ENCODE measurements around the gene PIP5K1C.

PIP5K1C gene

DNA sequence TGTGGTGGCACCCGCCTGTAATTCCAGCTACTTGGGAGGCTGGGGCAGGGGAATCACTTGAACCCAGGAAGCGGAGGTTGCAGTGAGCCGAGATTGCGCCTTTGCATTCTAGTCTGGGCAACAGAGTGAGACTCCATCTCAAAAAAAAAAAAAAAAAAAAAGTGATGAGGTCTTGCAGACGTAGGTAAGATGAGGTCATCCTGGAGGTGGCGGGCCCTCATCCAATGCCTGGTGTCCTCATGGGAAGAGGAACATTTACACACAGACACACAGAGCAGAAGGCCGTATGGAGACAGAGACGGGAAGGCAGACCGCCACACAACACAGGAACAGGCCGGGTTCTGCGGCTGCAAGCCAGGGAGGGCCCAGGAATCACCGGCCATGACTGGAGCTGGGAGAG is 78.0 kb downstream of the PIP5K1C start:
- no peak for DNase-seq

DNA sequence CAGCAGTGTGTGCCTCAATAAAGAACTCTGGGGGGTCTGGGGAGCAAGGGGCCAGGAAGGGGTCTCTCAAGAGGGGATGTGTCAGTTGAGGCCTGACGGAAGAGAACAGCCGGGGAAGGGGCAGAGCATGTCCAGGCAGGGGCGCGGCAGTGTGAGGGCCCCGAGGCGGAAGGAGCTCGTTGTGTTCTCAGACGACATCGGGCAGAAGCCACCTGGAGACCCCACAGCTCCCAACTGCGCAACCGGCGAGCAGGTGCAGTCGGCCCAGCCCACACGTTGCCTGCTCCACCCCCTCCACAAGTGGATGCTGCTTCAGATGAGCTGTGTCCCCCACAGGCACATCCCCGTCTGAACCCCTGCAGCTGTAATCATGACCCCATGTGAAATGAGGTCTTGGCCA is 78.6 kb downstream of the PIP5K1C start:
- DNase-seq = no peak

DNA sequence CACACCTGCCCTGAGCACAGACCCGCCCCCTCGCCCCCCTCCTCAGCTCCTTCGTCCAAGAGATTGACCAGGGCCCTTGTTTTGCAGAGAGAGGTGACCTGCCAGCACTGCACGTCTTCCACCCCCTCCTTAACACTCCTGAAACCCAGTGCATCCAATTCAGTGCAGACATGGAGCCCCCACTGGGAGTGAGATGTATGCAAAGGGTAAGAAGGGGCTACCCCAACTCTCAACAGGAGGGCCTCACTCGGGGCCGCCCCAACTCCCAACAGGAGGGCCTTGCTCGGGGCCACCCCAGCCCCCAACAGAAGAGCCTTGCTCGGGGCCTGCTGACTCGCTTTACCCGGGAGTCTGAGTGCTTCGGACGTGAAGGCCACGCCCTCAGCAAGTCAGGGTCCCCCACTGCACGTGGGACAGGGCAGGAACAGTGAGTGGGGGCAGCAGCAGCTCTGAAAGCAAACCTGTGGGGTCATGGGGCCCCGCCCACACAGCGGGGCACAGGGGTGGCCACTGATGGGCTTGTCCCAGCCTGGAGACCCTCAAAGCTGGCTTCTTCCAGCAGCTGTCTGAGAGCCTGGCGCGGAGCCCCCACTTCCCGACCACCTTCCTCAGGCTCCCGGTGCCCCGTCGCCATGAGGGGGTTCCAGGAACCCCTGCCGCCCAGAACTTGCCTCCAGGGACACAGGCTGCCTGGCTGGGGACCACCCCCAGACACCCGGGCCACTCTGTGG is 79.3 kb downstream of the PIP5K1C start:
- no peak for DNase-seq

DNA sequence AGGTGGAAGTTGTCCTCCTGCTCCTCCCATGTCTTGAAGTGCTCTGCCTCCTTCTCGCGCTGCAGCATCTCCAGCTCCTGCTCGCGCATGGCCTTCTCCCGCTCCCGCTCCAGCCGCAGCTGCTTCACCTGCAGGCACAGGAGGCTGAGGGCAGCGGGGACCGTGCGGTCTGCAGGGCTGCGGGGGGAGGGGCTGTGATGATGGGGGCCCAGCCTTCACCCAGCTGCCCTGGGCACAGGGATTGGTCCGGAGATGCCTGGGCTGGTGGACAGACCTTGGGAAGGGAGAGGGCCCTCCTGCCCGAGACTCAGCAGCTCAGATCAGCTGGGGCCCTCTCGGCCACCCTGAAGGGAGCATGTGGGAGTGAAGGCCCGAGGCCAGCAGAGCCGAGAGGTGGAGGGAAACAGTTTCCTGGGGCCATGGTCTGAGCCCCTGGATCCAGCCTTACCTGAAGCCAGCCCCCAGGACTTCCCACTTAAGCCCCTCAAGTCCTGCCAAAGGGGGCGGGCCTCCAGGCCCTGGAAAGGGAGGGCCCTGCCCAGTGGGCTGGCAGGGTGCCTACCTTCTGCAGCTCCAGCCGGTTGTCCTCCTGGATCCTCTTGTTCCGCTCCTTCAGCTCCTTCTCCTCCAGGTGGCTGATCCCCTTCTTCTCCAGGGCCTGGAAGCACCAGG is 80.0 kb downstream of the PIP5K1C start:
- DNase-seq = no peak

DNA sequence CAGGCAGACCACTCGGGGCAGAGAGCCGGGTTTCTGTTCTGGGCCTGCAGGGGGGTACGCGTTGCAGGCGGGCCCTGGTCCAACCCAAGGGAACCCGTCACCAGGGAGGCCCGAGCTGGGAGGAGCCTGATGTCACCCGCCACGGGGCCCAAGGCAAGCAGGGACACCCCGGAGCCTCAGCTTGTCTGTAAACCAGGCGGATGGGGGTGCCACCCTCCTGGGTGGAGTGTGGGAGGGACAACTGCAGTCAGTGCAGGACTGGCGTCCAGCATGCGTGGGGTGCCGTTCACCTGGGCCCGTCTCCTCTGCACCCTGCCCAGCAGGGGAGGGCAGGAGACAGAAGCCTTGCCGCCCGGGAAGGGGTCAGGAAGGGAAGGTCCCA is 80.6 kb downstream of the PIP5K1C start:
- no peak for DNase-seq

DNA sequence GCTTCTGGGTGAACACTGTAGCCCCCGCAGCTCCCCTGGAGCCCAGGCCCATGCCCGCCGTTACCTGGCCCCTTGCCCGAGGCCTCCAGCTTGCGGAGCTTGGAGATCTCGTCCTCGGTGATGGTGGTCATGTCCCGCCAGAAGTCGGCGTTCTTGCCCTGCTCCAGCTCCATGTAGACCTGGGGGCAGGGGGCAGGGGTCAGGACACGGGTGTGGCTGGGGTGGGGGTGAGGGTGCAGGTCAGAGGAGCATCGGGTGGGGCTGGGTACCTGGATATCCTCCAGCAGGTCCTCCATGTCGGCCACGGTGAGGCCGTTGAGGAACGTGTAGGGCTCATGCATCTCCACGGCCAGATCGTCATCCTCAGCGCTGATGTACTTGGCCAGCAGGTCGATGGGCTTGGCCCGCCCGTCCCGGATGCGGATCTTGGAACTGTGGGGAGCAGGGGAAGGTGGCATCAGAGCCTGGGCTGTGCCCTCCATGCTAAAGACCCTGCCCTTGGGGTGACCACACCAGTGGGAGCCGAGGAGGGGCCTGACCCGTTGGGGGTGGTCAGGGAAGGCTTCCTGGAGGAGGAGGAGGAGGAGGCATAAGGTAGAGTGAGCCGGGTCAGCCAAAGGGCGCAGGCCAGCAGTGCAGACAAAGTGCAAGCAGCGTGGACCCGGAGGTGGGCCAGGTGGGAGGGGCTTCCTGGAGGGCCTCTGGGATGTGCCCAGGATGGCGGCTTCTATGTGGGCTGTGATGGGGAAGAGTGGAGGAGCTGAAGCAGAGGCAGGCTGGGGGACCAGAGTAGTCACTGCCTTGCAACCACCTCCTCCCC is 81.2 kb downstream of the PIP5K1C start:
- no peak for DNase-seq

DNA sequence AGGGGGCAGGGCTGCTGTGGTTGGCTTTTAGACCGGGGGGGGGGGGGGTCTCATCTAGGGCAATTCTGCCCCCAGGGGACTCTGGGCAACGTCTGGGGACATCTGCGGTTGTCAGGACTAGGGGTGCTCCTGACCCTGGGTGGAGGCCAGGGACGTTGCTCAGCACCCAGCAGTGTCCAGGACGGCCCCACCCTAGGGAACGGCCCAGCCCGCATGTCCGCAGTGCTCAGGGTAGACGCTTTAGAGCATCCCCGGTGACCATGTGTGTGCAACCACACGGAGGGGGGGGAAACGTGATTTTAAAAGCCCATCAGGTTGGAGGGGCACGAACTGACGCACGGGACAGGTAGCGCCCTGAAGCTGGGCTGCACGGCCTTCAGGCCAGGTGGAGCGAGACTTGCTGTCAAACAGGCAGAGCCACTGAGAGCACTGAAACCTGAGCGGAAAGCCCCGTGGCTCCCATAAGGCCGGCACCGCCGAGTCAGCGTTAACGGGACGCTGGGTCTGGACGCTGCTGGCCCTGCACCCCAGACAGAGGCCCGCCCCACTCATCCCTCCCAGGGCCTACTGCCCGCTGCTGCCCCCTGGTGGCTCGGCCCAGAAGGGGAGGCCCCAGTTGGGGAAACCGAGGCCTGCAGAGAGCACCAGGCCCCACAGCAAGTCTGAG is 82.0 kb downstream of the PIP5K1C start:
- DNase-seq = no peak

DNA sequence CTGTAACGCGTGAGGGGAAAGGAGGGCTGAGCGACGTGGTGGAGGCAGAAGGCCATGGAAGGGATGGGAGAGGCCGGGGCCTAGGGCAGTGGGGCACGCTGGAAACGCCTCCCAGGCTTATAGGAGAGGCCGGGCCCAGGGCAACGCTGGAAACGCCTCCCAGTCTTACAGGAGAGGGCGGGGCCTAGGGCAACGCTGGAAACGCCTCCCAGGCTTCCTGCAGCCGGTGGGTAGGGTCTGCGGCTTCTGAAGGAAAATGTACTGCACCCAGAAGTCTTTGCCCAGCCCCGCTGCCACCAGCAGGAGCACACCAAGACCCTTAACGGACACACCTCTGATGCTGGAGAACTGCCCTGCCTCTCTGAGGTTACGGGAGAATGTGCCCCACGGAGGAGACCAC is 82.8 kb downstream of the PIP5K1C start:
- no peak for DNase-seq

DNA sequence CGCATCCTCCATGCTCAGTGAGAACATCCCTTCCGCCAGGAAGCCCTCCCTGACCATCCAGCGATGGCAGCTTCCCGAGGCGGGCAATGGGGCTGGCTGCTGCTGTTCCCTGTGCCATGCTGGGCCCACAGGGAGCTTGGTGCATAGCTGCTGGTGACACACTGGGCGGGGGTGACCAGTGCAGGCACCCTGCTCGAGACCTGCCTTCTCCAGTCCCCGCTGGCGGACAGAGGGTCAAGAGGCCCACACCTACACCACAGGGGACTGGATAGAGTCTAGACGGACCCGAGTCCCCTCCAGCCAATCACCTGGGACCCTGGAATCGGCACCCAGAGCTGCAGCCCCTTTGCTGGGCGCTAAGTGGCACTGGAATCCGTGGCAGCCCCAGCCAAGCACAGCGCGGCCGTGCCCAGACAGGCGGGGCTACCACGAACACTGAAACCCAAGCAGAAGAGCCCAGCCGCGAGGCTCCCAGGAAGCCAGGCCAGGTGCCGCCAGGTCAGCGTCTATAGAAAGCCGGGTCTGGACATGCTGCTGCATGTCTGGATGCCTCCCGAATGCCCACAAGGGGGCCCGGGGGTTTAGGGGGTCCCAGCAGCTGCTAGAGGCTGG is 84.6 kb downstream of the PIP5K1C start:
- no peak for DNase-seq

DNA sequence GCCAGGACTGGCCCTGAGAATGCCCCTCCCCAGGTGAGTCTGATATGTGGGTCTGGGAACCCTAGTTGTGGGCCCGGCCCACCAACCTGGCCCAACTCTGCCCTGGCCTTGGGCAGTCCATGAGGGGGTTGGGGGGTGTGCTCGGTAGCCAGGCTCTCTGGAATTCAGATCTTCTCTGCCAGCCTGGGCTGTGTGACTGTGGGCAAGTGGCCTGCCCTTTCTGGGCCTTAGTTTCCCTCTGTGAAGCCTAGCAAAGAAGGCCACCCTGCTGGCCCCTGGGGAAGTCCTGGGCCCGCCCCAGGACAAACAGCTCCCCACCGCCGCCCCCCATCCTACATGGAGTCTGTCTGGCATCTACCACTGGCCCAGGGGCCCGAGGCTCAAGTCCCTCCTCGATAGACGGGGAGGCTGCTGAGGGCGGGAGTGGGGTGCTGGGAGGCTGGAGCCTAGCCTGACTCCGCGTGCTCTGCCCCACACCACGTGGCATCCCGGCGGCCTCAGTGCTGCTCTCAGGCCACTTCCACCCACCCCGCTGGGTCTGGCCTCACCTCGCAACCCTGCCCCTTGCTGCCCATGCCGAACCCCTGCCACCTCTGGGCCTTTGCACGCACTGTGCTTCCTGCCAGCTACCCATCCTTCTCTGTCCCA is 85.3 kb downstream of the PIP5K1C start:
- no peak for DNase-seq

DNA sequence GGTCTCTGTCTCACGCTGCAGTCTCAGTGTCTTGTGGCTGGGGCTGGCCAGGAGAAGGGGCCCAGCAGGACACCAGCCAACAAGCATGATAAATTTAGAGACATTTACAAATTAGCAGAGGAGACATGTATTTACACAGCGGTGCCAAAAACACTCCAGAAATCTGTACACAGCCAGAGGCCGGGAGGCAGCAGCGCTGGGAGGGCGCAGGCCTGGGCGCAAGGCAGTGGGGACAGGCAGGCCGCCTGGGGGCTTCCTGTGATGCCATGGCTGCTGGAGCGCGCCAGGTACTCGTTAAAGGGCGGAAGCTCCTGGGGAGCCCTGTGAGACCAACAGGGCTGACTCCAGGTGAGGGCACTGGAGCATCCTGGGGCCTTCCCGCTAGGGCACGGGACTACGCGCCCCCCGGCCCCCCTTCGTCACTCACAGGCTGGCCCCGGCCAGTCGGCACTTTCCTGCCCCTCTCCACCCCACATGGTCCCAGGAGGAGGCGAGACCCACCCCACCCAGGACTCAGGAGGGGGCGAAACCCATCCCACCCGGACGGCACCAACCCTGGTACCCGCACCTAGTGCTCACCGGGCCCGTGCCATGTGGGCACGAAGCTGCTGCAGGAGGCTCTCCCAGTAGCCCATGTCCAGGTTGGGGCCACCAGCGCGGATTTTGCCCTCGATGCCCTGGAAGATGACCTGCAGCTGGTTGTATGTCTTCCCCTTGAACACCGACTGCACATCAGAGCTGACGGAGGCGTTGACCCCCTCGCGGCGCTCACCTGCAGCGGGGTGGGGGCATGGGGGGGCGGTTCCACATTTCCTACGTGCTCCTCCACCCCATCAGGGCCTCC is 86.2 kb downstream of the PIP5K1C start:
- no peak for DNase-seq

DNA sequence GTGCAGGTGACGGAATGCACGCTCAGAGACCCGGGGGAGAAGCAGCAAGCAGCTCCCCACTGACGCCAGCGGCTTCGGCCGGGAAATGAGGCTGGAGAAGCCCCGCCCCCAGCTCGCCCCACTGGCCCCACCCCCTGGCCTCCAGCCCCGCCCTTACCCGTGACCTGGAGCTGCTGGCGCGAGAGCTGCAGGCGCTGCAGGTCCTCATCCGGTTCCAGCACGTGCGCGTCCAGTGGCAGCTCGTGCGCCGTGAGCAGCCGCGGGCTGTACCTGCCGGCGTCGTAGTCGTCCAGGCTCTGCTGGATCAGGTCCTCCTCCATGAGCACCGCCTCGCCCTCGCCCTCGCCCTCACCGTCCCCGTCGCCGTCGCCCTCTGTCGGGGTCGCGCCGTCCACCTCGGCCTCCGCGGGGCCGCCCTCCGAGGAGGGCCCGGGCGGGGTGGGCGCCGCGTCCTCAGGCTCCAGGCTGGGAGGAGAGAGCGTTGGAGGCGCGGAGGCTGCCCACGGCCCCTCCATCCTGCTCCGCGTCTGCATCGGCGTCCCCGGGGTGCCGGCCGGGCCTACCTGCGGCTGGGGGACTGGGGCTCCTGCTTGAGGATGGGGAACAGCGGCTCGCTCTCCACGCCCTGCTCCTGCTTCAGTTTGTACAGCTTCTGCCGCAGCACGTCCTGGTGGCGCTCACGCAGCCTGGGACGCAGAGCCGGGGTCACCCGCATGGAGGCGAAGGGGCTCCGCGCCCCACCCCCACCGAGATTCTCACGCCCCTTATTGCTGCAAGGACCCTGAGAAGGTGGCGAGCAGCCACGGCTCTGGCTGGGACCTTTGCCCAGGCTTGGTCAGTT is 87.1 kb downstream of the PIP5K1C start:
- DNase-seq = no peak

DNA sequence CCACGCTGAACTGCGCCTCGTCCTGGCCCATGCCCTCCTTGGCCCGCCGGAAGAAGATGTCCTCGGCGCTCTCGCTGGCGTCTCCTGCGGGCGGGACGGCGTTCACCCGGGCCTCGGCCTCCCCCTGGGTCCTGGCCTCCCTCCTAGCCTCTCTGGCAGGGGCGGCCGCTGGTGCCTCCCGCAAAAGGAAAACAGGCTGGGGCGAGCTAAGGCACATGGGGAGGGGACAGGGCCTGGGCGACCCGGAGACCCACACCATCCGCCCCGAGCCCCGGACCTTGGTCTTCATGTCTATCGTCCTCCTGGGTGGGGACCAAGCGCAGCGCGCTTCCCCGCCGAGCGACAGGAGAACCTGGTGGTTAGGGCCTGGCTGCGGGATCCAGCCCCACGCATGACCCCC is 87.9 kb downstream of the PIP5K1C start:
- no peak for DNase-seq

DNA sequence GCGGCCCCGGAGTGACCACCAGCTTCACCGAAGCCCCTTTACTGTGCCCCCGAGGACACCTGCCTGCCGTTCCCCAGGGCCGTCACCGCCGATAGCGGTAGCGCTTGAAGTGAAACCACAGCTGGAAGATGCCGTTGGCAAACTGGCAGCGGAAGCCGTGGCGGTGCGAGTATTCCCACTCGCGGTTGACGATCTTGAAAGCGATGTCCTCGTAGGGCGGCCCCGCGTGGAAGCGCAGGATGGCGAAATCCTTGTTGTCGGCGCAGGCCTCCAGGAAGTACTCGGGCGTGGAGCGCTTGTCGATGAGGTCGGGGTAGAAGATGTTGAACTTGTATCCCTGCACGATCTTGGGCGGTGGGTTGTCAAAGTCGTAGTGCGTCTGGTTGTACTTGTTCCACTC is 88.4 kb downstream of the PIP5K1C start:
- no peak for DNase-seq

DNA sequence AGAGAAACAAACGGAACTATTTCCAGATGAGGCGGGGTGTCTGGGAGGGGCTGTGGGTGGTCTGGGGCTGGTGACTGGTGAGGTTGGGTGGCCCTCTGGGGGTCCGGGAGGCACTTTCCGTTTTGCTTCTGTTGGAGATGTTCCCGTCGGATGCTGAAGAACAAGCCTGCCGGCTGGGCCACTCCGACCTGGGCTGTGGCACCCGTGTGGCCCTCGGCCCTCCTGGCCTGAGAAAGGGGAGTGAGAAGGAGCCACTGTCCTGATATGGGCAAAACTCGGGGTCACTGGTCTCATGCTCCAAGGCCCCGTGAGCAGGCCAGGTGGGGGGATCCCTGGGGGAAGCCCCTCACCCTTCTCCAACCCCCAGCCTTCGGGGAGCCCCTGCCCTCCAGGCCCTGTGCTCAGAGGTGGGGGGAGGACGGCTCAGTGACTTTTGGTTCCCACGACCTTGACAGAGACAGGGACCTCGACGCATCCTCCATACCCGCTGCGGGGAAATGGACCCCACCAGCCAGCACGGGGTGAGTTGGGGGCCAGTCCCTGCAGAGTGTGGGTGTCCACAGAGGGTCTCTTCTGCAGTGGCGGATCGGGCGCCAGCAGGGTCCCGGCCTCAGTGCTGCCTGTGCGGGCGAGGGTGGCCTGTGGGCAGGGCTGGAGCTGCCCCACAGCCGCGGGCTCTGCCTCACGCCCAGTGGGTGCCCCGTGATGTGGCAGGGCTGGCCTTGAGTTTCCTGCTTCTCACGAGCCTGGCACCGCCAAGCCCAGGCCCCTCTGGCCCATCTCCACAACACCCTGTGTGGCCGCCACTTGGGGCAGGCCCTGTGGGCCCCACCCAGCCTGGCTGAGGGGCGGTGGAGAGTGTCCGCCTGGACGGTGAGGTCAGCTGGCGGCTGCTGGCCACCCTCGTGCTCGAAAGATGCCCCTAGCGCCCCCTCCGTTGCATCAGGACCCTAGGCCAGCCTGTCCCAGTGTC is 89.2 kb downstream of the PIP5K1C start:
- DNase-seq = no peak

DNA sequence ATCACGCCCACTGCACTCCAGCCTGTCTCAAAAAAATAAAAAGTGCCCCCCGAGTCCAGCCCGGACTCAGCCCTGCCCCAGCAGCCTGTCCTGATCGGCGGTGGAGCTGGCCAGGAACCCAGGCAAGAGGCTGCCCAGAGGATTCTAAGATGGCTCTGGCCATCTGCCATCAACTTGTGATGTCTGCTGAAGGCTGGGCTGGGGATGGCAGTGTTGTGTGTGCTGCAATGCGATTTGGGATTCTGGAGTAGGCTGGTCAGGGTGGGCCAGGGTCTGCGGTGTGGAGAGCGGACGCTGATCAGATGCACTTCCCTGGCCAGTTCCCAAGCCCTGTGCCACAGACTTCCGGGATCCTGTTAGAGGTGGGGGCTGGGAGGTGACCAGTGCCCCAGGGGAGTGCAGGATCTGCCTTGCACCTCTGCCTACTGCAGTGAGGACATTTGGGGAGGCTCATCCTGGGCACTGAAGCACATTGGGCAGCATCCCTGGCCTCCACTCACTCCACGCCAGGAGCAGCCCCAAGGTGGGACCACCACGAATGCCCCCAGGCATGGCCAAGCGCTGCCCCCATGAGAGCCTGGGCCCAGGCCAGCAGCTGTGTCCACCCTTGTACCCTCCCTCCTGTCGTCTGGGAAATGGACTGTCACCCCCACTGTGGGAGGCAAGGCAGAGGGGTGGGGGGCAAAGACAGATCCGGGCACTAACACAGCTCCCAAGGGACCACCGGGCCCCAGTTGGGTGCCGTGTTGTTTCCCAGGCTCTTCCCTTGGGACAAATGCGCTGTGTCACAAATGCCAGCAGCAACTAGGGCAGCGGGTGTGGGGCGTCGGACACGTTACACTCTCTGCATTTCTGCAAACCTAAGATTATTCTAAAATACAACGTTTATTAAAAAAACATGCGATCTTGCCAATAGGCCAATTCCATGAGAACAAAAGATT is 90.2 kb downstream of the PIP5K1C start:
- DNase-seq = no peak

DNA sequence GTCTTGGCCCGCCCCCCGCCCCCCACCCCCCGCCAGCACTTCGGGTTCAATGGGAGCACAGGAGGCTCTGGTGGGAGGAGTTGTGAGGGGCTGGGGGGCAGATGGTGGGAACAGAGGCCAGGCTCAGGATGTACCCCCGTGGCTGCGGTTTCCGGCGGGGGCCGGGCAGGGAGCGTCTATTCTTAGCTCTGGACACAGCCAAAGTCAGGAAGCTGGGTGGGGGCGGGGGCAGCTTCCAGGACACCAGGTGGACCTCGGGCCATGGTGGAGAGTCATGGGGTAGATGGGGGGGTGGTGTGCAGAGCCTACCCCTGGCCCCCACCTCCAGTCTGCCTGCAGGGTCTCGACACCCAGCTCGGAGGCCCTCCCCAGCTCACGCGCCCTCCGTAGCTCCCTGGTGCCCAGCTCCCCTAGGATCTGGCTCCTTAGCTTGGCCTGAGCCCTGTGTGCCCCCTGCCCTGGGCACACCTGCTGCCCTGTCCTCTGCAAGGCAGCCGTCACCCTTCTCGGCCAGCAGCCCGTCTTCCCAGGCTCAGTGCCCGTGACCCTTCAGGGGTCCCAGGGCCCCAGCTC is 91.4 kb downstream of the PIP5K1C start:
- DNase-seq = no peak

Data from NCI-H1092 (cell line).